ENCODE results near the gene FGD6. TPM values are rescaled to one million over a fixed set of nuclear protein-coding genes. Genes with fewer than 3 reads are reported as not detected.

The FGD6 gene
- total and polyA plus RNA-seq, 2 of the 4 experiments (the other 2 are of a cell fraction): 2.6 to 9.5 TPM

DNA sequence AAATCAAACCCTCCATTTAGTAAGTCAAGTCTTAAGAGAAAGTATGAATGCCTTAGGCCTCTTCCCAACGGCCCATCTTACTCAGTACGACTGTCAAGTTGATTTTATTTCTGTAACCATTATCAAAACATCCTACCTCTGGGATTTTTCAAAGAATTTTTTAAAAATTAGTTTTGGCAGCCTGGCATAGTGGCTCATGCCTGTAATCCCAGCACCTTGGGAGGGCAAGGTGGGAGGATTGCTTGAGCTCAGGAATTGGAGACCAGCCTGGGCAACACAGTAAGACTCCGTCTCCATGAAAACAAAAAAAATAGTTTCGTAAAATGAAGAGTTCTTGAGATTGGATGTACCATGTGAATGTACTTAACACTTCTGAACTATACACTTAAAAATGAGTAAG is 4.1 kb downstream of the FGD6 start:
- no TSS peak for BruUV-seq (replicated peaks)

More for the DNA sequence above, 4.1 kb downstream of the FGD6 start:
- Histone ChIP-seq H3K9ac (ENCODE audit: low read depth, low read length) (no peak overlapping the region), H4K91ac (ENCODE audit: insufficient read depth, low read depth, low read length) (no peak overlapping the region), H3K27ac (ENCODE audit: insufficient read depth, low read length) (no peak overlapping the region), H3K4me1 (ENCODE audit: control insufficient read depth, insufficient read depth, low read length) (no peaks in the 10 kb centered on the region), H3K79me1 (ENCODE audit: low read depth in 1 of 2, low read length in 2 of 2) (peaks cover 15 to 36% of the 10 kb centered on the region in 2 experiments), H4K8ac (ENCODE audit: low read depth in 2 of 2, low read length in 2 of 2) (no peak overlapping the region), H2AK9ac (replicated peaks; ENCODE audit: low read depth, low read length, poor library complexity) (no peak overlapping the region), H3K4me2 (ENCODE audit: low read depth, low read length) (no peak overlapping the region), H3K27me3 (ENCODE audit: control insufficient read depth, insufficient read depth, low read length) (no peaks in the 10 kb centered on the region), H3K56ac (ENCODE audit: extremely low read depth, insufficient read depth, low read length) (no peak overlapping the region), H3K18ac (ENCODE audit: low read depth, low read length) (no peak overlapping the region), H3K4ac (ENCODE audit: low read depth, low read length) (no peak overlapping the region), H3K14ac (replicated peaks; ENCODE audit: low read depth, low read length) (no peak overlapping the region), H2BK20ac (ENCODE audit: low read depth, low read length) (no peak overlapping the region), H3K23ac (ENCODE audit: low read depth, low read length) (no peak overlapping the region), H3K9me1 (ENCODE audit: insufficient read depth, low read length) (no peaks in the 10 kb centered on the region), H2AFZ (replicated peaks; ENCODE audit: low read length, poor library complexity) (no peak overlapping the region), H3K4me3 (ENCODE audit: insufficient read depth, low read depth, low read length) (no peak overlapping the region), H4K20me1 (ENCODE audit: insufficient read depth, low read length) (no peaks in the 10 kb centered on the region), H2BK120ac (ENCODE audit: low read depth, low read length) (no peak overlapping the region), H3K36me3 (ENCODE audit: control insufficient read depth, insufficient read depth, low read length) (no peaks in the 10 kb centered on the region), H4K5ac (ENCODE audit: low read depth, low read length) (no peak overlapping the region), H3K9me3 (ENCODE audit: control insufficient read depth, insufficient read depth, low read length) (no peaks in the 10 kb centered on the region), H2BK15ac (ENCODE audit: low read depth, low read length) (no peak overlapping the region), H2BK5ac (ENCODE audit: low read depth, low read length, poor library complexity, severe bottlenecking) (no peak overlapping the region), H2AK5ac (ENCODE audit: low read depth, low read length) (no peak overlapping the region)
- dilution Hi-C loops (cut with HindIII; ENCODE audit: low sequenced_read_pairs, unreplicated experiment) (no loop called here), in situ Hi-C loops (cut with MboI; ENCODE audit: low sequenced_read_pairs) (no loop called here), intact Hi-C loops (cut with micrococcal nuclease) (no loop called here)
- ATAC-seq (ENCODE audit: low read depth) (no peak), DNase-seq (no peak)
- no CpG with 5 or more reads among the region's 4 CpGs for WGBS, 2 experiments (ENCODE audit: extremely low coverage in 2 of 2, insufficient read length in 1 of 2)
- CTCF ChIA-PET: interaction anchor here (0.6 kb wide), 1 partner anchor 106 kb away, joined by 4 read pairs; no protein-coding TSS in a partner anchor
- TF ChIP-seq CHD1 (IDR thresholded peaks at IDR 0.05; ENCODE audit: low read depth, low read length): no peak
- no peak for TF ChIP-seq MXI1 (IDR thresholded peaks at IDR 0.05; ENCODE audit: borderline replicate concordance, low read depth, low read length)
- no peak for TF ChIP-seq RCOR1 (IDR thresholded peaks at IDR 0.05; ENCODE audit: insufficient replicate concordance, low read length)
- no peak for TF ChIP-seq RFX5 (IDR thresholded peaks at IDR 0.05; ENCODE audit: low read depth, low read length)
- no peak for TF ChIP-seq RAD21 (IDR thresholded peaks at IDR 0.05; ENCODE audit: low read length)
- no peak for TF ChIP-seq NFE2L2 (IDR thresholded peaks at IDR 0.05; ENCODE audit: low read depth, low read length)
- TF ChIP-seq MAFK (IDR thresholded peaks at IDR 0.05; ENCODE audit: low read depth, low read length): no peak
- no peak for TF ChIP-seq CEBPB (IDR thresholded peaks at IDR 0.05; ENCODE audit: low read depth, low read length)
- TF ChIP-seq SMC3 (IDR thresholded peaks at IDR 0.05; ENCODE audit: low read depth, low read length): no peak
- TF ChIP-seq MAZ (IDR thresholded peaks at IDR 0.05; ENCODE audit: borderline replicate concordance, low read depth, low read length): no peak
- no peak for TF ChIP-seq USF2 (IDR thresholded peaks at IDR 0.05; ENCODE audit: low read depth, low read length)
- POLR2A ChIA-PET (ENCODE audit: unreplicated experiment): no interaction called here

All from IMR-90 (cell line).